Natural killer cell treated with Interleukin-12 subunit alpha and Interleukin-12 subunit beta and Interleukin-15 and Interleukin-18, amount 100 ng/mL, for 72 hours (primary cell): ENCODE measurements around the gene ZBTB20. TPM values are rescaled to one million over a fixed set of nuclear protein-coding genes. Genes with fewer than 3 reads are reported as not detected.
"Not testable (repeated sequence)": the region's sequence is repeated elsewhere in the genome, so short reads cannot be mapped to it uniquely, and the experiment has no call there.

ENCODE experiments used
- ATAC-seq, 2 donors: fragments of 150-1000 bp; cut with Tn5 transposase in 1 of 2; sonication (Bioruptor Pico), chemical (Tn5 transposase) in 1 of 2; 2 replicates each; pipeline ENCODE4 v1.10.0; 2021
- DNase-seq: peaks from one replicate; pipeline ENCODE4 v3.0.0; 2022; ENCODE audit warnings: low spot score
- H3K27ac Mint-ChIP-seq, 2 donors: 1 replicate in 1 of 2; 2 replicates in 1 of 2; pipeline ENCODE4 v1.8.0; 2022; ENCODE audit warnings: mixed read lengths in 2 of 2, mild to moderate bottlenecking in 1 of 2, moderate library complexity in 1 of 2
- H3K27me3 Mint-ChIP-seq, 2 donors: 1 replicate in 1 of 2; 2 replicates in 1 of 2; pipeline ENCODE4 v1.8.0; 2022; ENCODE audit warnings: mixed read lengths in 2 of 2
- H3K36me3 Mint-ChIP-seq: one replicate; pipeline ENCODE4 v1.8.0; 2022; ENCODE audit warnings: mixed read lengths
- H3K4me1 Mint-ChIP-seq, 2 donors: 1 replicate in 1 of 2; 2 replicates in 1 of 2; pipeline ENCODE4 v1.8.0; 2022; ENCODE audit warnings: low read depth in 2 of 2, mixed read lengths in 2 of 2, mild to moderate bottlenecking in 1 of 2
- H3K4me3 Mint-ChIP-seq: one replicate; pipeline ENCODE4 v1.8.0; 2022; ENCODE audit warnings: mixed read lengths
- H3K9me3 Mint-ChIP-seq: 2 replicates; pipeline ENCODE4 v1.8.0; 2022; ENCODE audit warnings: mixed read lengths
- total RNA-seq, 2 donors: library from RNA; stranded (reverse); gene quantifications; one replicate each; pipeline ENCODE4 v1.2.3, GENCODE V29; 2022

Gene ZBTB20
- 10 to 100 TPM in 1 of 2 donors, 1 to 10 TPM in 1; 8.7 to 14.2 TPM for total RNA-seq

GRCh38 chr3:115146418-115147328 lies at the start of gene ZBTB20:
Gene ZBTB20, minus strand, starts transcription at chr3:115147288.
- H3K4me3 Mint-ChIP-seq: peak within 1 kb of the TSS; percentile 96
- peaks cover 4% of the 10 kb centered on the region for H3K36me3 Mint-ChIP-seq
- H3K27me3 Mint-ChIP-seq: no peaks in the 10 kb centered on the region
- ATAC-seq (peak; percentile 46), DNase-seq (peak; percentile 76)
- H3K4me1 Mint-ChIP-seq: peaks cover 11 to 15% of the 10 kb centered on the region in 2 donors
- H3K27ac Mint-ChIP-seq: peak within 1 kb of the TSS; percentile 71 to 89
- H3K9me3 Mint-ChIP-seq: no peaks in the 10 kb centered on the region

GRCh38 chr3:115194476-115194875 lies 47.4 kb upstream of the ZBTB20 start:
- Mint-ChIP-seq H3K9me3 (peaks cover 6% of the 10 kb centered on the region), H3K36me3 (peaks cover 13% of the 10 kb centered on the region), H3K4me1 (peaks cover 3 to 6% of the 10 kb centered on the region in 2 donors), H3K27me3 (peaks cover 5% of the 10 kb centered on the region in 2 donors), H3K4me3 (no peak overlapping the region), H3K27ac (no peak overlapping the region)
- ATAC-seq: no peak
- no peak for DNase-seq

- Mint-ChIP-seq H3K4me1 (peaks cover 9 to 10% of the 10 kb centered on the region in 2 donors), H3K9me3 (peaks cover 3% of the 10 kb centered on the region), H3K27ac (no peak overlapping the region), H3K27me3 (peaks cover 0 to 5% of the 10 kb centered on the region in 2 donors), H3K4me3 (no peak overlapping the region), H3K36me3 (peaks cover 9% of the 10 kb centered on the region)
- ATAC-seq (no peak), DNase-seq (no peak)
These were observed 43.7 kb upstream of the ZBTB20 start for GRCh38 chr3:115190747-115191146.

- H3K4me3 Mint-ChIP-seq: no peak overlapping the region
- H3K4me1 Mint-ChIP-seq: peaks cover 9 to 10% of the 10 kb centered on the region in 2 donors
- peaks cover 9% of the 10 kb centered on the region for H3K36me3 Mint-ChIP-seq
- H3K27me3 Mint-ChIP-seq: peaks cover 14 to 18% of the 10 kb centered on the region in 2 donors
- ATAC-seq (no peak), DNase-seq (no peak)
- H3K9me3 Mint-ChIP-seq: peaks cover 3% of the 10 kb centered on the region
- no peak overlapping the region for H3K27ac Mint-ChIP-seq
These were observed 40.2 kb upstream of the ZBTB20 start for GRCh38 chr3:115187149-115187757.

GRCh38 chr3:115186351-115187148 lies 39.5 kb upstream of the ZBTB20 start:
- Mint-ChIP-seq H3K4me3 (no peak overlapping the region), H3K4me1 (peaks cover 9 to 10% of the 10 kb centered on the region in 2 donors), H3K27me3 (peaks cover 11 to 18% of the 10 kb centered on the region in 2 donors), H3K36me3 (peaks cover 4% of the 10 kb centered on the region), H3K27ac (no peak overlapping the region), H3K9me3 (peaks cover 3% of the 10 kb centered on the region)
- ATAC-seq (no peak), DNase-seq (no peak)

GRCh38 chr3:115184859-115185572 lies 37.9 kb upstream of the ZBTB20 start:
- not testable (repeated sequence) for H3K4me3 Mint-ChIP-seq, H3K27ac Mint-ChIP-seq, DNase-seq, H3K9me3 Mint-ChIP-seq, ATAC-seq, H3K36me3 Mint-ChIP-seq
- H3K27me3 Mint-ChIP-seq: peaks cover 13 to 18% of the 10 kb centered on the region in 2 donors
- peaks cover 9 to 10% of the 10 kb centered on the region in 2 donors for H3K4me1 Mint-ChIP-seq

GRCh38 chr3:115178930-115179329 lies 31.8 kb upstream of the ZBTB20 start:
- not testable (repeated sequence) for DNase-seq, H3K36me3 Mint-ChIP-seq, H3K27ac Mint-ChIP-seq, H3K4me3 Mint-ChIP-seq, H3K4me1 Mint-ChIP-seq, H3K9me3 Mint-ChIP-seq, ATAC-seq
- H3K27me3 Mint-ChIP-seq: peaks cover 16 to 28% of the 10 kb centered on the region in 2 donors

GRCh38 chr3:115169808-115170207 lies 22.7 kb upstream of the ZBTB20 start:
- Mint-ChIP-seq H3K27me3 (peaks cover 0 to 9% of the 10 kb centered on the region in 2 donors), H3K4me1 (peaks cover 11 to 12% of the 10 kb centered on the region in 2 donors), H3K27ac (no peak overlapping the region), H3K4me3 (no peak overlapping the region), H3K36me3 (no peaks in the 10 kb centered on the region), H3K9me3 (no peaks in the 10 kb centered on the region)
- no peak for ATAC-seq
- DNase-seq: no peak

GRCh38 chr3:115165701-115166100 lies 18.6 kb upstream of the ZBTB20 start:
- H3K27me3 Mint-ChIP-seq: no peaks in the 10 kb centered on the region
- H3K36me3 Mint-ChIP-seq: no peaks in the 10 kb centered on the region
- H3K4me3 Mint-ChIP-seq: peak overlapping the region; percentile 25

GRCh38 chr3:115165266-115165665 lies 18.2 kb upstream of the ZBTB20 start:
- Mint-ChIP-seq H3K4me3 (peak overlapping the region; percentile 25), H3K27ac (peak overlapping the region; percentile 84 to 85), H3K36me3 (no peaks in the 10 kb centered on the region), H3K4me1 (peaks cover 26 to 28% of the 10 kb centered on the region in 2 donors), H3K9me3 (no peaks in the 10 kb centered on the region), H3K27me3 (no peaks in the 10 kb centered on the region)
- DNase-seq: no peak
- ATAC-seq: peak in 1 of 2 donors; percentile 67

More at GRCh38 chr3:115165701-115166100, 18.6 kb upstream of the ZBTB20 start:
- DNase-seq (no peak), ATAC-seq (peak; percentile 48 to 57)
- peaks cover 26 to 28% of the 10 kb centered on the region in 2 donors for H3K4me1 Mint-ChIP-seq
- peak overlapping the region; percentile 84 to 85 for H3K27ac Mint-ChIP-seq
- no peaks in the 10 kb centered on the region for H3K9me3 Mint-ChIP-seq

GRCh38 chr3:115164374-115165221 lies 17.5 kb upstream of the ZBTB20 start:
- Mint-ChIP-seq H3K36me3 (no peaks in the 10 kb centered on the region), H3K27ac (peak overlapping the region; percentile 84 to 85), H3K4me3 (peak overlapping the region; percentile 52), H3K27me3 (no peaks in the 10 kb centered on the region), H3K4me1 (peaks cover 26 to 28% of the 10 kb centered on the region in 2 donors), H3K9me3 (no peaks in the 10 kb centered on the region)
- DNase-seq (no peak), ATAC-seq (peak; percentile 67 to 77)

- no peak for ATAC-seq
- Mint-ChIP-seq H3K4me1 (peaks cover 26 to 28% of the 10 kb centered on the region in 2 donors), H3K27ac (peak overlapping the region in 1 of 2 donors; percentile 85), H3K36me3 (no peaks in the 10 kb centered on the region), H3K9me3 (no peaks in the 10 kb centered on the region), H3K4me3 (no peak overlapping the region), H3K27me3 (peaks cover 0 to 2% of the 10 kb centered on the region in 2 donors)
- DNase-seq: no peak
These were observed 15.7 kb upstream of the ZBTB20 start for GRCh38 chr3:115162759-115163158.
